IPS-15b (cell line): Measurements from ENCODE around the gene TPM3.
"Not testable (repeated sequence)": the region's sequence is repeated elsewhere in the genome, so short reads cannot be mapped to it uniquely, and the experiment has no call there.

ENCODE experiments used
- H3K27me3 ChIP-seq: one replicate; pipeline ENCODE4 v1.6.1; 2013; ENCODE audit warnings: low read length; ENCODE audit not compliant: control insufficient read depth, insufficient read depth
- H3K36me3 ChIP-seq: one replicate; pipeline ENCODE4 v1.6.1; 2013; ENCODE audit warnings: low read length; ENCODE audit not compliant: control insufficient read depth, insufficient read depth
- H3K4me1 ChIP-seq: one replicate; pipeline ENCODE4 v1.6.1; 2013; ENCODE audit warnings: mild to moderate bottlenecking, low read length; ENCODE audit not compliant: control insufficient read depth, insufficient read depth
- H3K4me3 ChIP-seq: one replicate; pipeline ENCODE4 v1.5.1; 2013; ENCODE audit warnings: low read depth, low read length
- H3K9ac ChIP-seq: one replicate; pipeline ENCODE4 v1.6.1; 2013; ENCODE audit warnings: low read depth, mild to moderate bottlenecking, low read length
- H3K9me3 ChIP-seq: one replicate; pipeline ENCODE4 v1.6.1; 2013; ENCODE audit warnings: mild to moderate bottlenecking, low read length; ENCODE audit not compliant: control insufficient read depth, insufficient read depth

Gene TPM3

GRCh38 chr1:154129391-154129970, 62.4 kb downstream of the TPM3 start:
- no peak overlapping the region for H3K9ac ChIP-seq
- no peak overlapping the region for H3K4me3 ChIP-seq
- no peaks in the 10 kb centered on the region for H3K9me3 ChIP-seq
- H3K27me3 ChIP-seq: no peaks in the 10 kb centered on the region
- H3K36me3 ChIP-seq: no peaks in the 10 kb centered on the region
- H3K4me1 ChIP-seq: no peaks in the 10 kb centered on the region

GRCh38 chr1:154123205-154123604, 68.7 kb downstream of the TPM3 start:
- not testable (repeated sequence) for H3K27me3 ChIP-seq, H3K4me1 ChIP-seq, H3K9me3 ChIP-seq, H3K4me3 ChIP-seq, H3K9ac ChIP-seq, H3K36me3 ChIP-seq

DNA sequence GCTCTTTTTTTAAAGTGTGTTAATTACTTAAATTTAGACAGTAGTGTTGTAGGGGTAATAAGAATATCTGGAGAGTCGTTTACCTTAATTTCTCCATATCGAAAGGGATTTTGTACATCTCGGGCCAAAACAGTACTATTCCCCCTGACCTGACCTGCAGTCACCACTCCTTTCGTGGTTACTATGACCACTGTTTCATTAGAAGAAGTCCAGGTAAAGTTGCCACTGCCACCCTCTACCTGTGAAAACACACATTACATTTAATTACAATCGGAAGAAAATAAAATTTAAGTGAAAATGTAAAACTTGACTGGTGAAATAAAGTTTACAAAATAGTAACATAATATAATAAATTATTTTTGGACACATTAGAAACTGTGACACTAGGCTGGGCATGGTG, 74.3 kb downstream of the TPM3 start:
- Histone ChIP-seq H3K9ac (no peak overlapping the region), H3K4me1 (no peaks in the 10 kb centered on the region), H3K9me3 (no peaks in the 10 kb centered on the region), H3K4me3 (no peak overlapping the region), H3K36me3 (no peaks in the 10 kb centered on the region), H3K27me3 (no peaks in the 10 kb centered on the region)

- no peak overlapping the region for H3K9ac ChIP-seq
- no peak overlapping the region for H3K4me3 ChIP-seq
- H3K36me3 ChIP-seq: no peaks in the 10 kb centered on the region
- no peaks in the 10 kb centered on the region for H3K4me1 ChIP-seq
- no peaks in the 10 kb centered on the region for H3K9me3 ChIP-seq
- no peaks in the 10 kb centered on the region for H3K27me3 ChIP-seq
Measured at GRCh38 chr1:154115180-154115579, 76.7 kb downstream of the TPM3 start.
